Mammary epithelial cell (primary cell): ENCODE data around the gene ELMO1.

Experiments
- EZH2 ChIP-seq: IDR thresholded peaks from 2 replicates; pipeline ENCODE4 v1.6.1; 2012; ENCODE audit warnings: low read length, inconsistent platforms, borderline replicate concordance
- TF ChIP-seq, protein P1 (sequence below), 2 donors: IDR thresholded peaks in 1 of 2; conservative IDR thresholded peaks in 1 of 2; 2 replicates each; pipeline ENCODE4 v1.5.1; 2011 to 2012; ENCODE audit warnings: inconsistent platforms in 2 of 2, low read length in 2 of 2, mild to moderate bottlenecking in 2 of 2, control low read depth in 1 of 2, low read depth in 1 of 2; ENCODE audit not compliant: insufficient read depth in 1 of 2; ENCODE audit errors: extremely low read depth in 1 of 2

DNA sequence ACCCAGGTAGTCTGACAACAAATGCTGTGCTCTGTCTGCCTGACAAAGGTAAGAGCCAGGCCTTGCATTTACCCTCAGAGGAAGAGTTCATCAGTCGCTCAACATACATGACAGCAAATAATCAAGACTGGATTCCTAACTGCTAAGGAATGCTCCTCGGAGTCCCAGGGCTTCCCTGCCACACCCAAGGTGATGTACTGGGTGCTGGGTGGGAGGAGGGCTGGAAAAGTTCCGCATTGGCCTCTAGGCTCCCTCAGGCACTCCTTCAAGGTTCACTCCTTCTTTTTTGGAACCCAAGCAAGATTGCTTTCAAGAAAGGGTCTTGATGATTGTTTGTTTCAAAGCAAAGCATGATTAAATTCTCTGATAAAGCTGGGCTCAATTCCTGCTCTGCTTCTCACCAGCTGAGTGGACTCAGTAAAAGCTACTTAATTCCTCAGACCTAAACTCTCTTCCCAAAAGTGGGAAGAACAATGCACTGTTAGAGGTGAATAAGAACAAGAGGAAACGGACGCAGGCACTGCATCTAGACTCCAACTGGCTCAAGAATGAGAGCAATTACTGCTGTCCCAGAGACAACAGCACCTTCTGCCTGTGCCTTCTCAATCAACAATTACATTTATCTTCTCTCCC is 173.5 kb downstream of the ELMO1 start:
- TF ChIP-seq EZH2: no peak
- TF ChIP-seq, protein P1, sequence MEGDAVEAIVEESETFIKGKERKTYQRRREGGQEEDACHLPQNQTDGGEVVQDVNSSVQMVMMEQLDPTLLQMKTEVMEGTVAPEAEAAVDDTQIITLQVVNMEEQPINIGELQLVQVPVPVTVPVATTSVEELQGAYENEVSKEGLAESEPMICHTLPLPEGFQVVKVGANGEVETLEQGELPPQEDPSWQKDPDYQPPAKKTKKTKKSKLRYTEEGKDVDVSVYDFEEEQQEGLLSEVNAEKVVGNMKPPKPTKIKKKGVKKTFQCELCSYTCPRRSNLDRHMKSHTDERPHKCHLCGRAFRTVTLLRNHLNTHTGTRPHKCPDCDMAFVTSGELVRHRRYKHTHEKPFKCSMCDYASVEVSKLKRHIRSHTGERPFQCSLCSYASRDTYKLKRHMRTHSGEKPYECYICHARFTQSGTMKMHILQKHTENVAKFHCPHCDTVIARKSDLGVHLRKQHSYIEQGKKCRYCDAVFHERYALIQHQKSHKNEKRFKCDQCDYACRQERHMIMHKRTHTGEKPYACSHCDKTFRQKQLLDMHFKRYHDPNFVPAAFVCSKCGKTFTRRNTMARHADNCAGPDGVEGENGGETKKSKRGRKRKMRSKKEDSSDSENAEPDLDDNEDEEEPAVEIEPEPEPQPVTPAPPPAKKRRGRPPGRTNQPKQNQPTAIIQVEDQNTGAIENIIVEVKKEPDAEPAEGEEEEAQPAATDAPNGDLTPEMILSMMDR (conservative IDR thresholded peaks at IDR 0.05 in 1 of 2, IDR thresholded peaks at IDR 0.05 in 1 of 2; ENCODE audit: extremely low read depth in 1 of 2, insufficient read depth in 1 of 2, low read depth in 1 of 2, low read length in 2 of 2): no peak
